GM19025 (cell line): ENCODE measurements around the gene TYRP1.

Source experiments
- ATAC-seq: cut with Tn5 transposase; IDR thresholded peaks from one replicate; pipeline ENCODE4 v1.9.1; 2021; ENCODE audit warnings: mild to moderate bottlenecking, low read depth, moderate library complexity; ENCODE audit not compliant: unreplicated experiment

TYRP1 gene

DNA sequence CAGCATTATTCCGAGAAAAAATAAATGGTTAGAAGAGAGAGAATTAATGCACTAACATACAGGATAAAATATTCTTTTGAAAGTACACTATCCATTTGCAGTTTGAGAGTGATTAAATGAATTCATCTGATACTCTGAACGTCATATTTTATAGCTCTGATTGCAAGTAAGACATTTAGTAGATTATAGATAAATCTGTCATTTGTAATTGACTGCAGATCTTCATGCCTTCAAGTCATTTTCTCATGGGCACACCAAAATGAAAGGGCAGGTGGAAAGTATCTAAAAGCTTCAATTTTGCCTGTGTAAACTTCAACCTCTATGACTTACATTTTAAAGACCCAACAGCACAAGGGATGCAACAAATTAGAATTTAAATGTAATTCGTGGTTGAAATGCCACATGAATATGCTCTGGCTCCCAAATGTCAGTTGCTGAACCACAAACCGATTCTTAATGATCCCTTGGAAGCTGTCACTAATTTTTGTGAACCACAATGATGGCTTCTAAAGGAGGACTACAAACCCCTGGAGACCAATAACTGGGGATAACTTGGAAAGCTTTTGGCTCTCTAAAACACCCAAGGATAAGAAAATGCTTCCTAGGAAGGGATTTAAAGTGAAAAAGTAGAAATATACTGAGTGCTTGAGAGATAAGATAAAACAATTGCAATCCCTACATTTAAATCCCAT lies 3.9 kb downstream of the TYRP1 start:
- no peak for ATAC-seq

GRCh38 chr9:12697719-12698118 lies 4.5 kb downstream of the TYRP1 start:
- ATAC-seq: no peak

DNA sequence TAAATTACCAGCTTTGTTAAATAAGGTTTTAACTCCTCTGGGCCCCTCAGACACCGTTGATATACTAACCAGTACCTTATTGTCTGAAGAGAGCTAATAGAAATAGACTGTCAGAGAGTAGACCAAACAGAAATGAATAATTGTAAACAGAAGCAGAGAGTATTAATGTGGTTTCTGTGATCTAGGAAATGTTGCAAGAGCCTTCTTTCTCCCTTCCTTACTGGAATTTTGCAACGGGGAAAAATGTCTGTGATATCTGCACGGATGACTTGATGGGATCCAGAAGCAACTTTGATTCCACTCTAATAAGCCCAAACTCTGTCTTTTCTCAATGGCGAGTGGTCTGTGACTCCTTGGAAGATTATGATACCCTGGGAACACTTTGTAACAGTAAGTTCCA lies 5.1 kb downstream of the TYRP1 start:
- no peak for ATAC-seq

DNA sequence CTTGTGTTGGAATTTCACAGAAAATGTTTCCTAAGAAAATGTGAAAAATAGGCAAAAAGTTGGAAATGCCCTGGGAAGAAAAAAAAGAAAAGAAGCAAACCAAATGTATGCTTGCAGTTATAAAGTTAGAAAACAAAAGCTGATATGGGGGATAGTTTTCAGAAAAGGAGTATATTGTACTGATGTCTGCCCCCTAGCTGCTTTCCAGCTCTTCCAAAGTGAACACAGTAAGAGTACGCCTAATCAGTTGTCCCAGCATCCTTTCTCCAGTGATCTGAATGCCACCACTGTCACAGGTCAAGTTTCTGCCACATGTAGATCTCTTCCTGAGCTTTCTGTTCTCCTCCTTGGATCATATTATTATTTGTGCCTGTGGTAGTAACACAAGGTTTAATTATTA lies 5.8 kb downstream of the TYRP1 start:
- no peak for ATAC-seq

DNA sequence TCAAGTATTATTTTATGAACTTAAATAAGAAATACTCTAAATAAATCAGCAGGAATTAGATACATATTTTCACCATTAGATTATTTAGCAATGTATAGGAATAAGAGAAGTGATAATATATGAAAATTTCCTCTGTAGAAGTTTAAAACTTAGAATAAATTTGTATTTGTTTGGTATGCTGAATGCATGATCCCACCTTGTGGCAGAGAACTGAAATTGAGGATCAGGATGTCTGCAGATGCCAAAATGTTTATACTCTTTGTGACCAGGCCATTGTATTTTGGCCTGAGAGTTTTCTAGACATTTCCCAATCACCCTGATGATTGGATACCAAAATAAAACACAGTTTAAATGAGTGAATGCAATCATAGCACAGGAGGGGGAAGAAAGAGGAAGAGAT lies 6.3 kb downstream of the TYRP1 start:
- no peak for ATAC-seq

DNA sequence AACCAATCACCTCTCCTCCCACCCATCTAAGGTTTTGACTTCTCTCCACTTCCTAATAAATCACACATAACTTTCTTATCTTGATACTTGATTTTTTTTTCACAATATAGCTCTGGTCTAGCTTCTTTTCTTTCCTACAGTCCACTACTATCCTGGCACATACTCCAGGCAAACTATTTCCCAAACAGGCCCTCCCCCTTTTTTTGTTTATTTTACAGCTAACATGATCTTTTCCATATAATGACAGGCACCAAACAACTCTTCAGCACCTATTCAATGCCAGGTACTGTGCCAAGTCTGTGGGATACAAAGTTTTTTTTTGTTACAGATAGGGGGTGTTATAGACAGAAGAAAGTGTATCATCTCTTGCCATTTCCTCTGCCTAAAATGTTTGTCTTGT lies 7.9 kb downstream of the TYRP1 start:
- ATAC-seq: no peak

DNA sequence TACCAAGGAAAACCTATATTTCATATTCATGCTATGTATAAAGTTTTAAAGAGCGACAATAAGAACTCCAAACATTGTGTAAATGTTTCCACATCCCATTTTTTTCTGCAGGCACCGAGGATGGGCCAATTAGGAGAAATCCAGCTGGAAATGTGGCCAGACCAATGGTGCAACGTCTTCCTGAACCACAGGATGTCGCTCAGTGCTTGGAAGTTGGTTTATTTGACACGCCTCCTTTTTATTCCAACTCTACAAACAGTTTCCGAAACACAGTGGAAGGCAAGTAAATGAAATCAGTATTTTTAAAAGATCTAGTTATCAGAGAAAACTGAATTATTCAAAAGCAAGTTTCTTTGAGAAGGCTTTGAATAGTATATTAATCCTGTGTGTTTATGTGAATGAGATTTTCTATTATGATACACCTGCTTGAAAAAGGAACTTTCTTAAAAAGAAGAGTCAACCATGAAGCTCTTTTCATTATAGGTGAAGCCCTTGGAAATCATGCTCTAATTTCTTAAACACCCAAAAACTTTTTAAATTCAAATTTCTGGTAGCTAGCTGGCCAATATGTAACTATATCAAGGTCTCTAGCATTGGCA lies 9.1 kb downstream of the TYRP1 start:
- ATAC-seq: no peak

DNA sequence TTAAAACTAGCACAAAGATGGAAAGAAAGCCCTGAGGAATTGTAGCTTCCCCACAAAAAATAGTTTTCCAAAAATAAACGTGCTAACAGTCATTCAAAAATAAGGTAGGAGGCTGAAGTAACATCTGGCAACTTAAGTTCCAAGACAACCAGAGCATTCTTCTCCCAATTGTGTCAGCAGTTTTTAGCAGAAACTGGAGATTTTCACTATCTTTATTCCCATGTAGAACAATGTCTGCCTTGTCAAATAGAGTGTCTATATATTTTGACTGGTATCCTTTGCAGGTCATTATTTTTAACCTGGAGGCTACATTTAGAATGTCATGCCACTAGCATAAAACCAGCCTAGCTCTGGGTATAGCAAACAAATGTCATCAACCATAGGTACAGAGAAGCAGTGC lies 10.8 kb downstream of the TYRP1 start:
- no peak for ATAC-seq

DNA sequence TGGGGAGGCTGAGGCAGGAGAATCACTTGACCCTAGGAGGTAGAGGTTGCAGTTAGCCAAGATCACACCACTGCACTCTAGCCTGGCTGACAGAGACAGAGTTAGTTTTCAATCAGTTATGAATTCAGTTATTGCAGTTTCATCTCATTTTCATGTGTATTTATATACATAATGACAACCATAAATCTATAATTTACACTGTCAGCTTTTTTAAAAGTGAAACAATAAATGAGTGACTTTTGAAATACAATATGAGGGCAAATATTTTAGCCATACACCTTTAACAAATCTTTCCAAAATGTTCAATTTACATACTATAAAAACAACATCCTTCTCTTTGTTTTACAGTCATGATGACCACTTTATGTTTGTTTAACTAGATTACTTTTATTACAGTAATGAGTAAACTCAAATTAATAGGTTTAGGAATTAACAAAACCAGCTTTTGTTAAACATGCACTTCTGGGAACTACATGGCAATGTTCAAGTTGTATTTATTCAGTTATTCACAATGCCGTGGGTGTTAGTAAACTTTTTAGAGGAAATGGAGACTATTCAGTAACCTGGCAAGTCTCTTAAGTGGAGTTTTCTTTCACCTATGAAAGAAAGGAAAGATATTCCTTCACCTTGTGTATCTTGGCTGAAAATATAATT lies 12.7 kb downstream of the TYRP1 start:
- no peak for ATAC-seq

GRCh38 chr9:12708562-12709298 lies 15.5 kb downstream of the TYRP1 start:
- no peak for ATAC-seq

DNA sequence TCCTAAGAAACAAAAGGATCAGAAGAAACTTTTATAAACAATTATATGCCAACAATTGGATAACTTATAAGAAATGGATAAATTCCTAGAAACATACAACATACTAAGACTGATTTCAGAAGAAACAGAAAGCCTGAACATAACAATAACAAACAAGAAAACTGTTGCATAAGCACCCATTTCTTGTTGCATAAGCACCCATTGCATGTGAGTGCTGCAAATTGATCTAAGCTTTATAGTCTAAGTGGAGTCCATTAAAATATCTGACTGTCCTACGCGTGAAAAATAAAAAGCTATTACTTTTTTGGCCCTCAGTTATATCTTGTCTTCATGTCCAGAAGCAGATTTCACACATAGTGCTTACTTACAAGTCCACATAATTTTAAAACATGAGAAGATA lies 19.3 kb downstream of the TYRP1 start:
- ATAC-seq: no peak

DNA sequence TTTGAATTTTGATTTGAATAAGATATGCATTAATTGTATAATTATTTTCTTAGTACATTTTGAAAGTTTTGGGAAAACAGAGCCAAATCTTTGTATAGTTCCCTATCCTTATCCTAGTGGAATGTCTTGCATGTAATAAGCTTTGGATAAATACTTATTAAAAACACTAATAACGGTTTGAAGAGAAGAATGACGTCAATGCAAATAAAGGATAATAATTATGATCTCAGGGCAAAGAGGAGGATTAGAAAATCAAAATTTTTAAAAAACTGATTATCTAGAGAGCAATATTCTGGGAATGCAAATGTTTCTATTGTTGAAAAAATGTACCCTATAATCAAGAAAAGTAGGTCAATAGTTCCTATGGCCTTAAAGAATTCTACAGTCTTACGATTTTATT lies 22.1 kb downstream of the TYRP1 start:
- no peak for ATAC-seq

GRCh38 chr9:12716823-12717600 lies 23.8 kb downstream of the TYRP1 start:
- ATAC-seq: no peak

- no peak for ATAC-seq
Measured at GRCh38 chr9:12717907-12718306, 24.7 kb downstream of the TYRP1 start.

DNA sequence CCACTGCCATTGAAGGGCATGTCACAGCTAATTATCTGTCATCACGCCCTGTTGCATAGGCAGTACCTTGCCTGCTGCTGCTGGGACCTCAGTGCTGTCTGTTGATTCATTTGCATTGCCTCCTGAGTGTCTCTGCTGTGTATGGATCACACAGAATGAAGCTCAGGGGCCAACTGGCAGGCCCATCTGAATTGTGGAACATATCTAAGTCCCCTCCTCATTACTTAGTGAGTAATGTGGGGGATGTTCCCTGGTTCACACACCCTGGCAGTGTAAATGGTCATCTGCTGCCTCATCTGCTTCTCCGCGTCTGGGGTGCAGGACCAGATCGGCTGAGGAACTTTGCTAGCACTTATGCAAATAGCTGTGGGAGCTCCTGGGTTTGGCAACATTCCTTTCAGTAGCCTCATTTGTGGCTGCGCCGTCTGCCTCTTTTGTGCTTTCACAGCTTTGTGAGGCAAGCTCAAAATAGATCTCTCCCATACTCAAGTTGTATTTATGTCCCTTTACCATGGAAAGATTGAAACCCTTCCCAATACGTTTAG lies 25.4 kb downstream of the TYRP1 start:
- ATAC-seq: no peak

DNA sequence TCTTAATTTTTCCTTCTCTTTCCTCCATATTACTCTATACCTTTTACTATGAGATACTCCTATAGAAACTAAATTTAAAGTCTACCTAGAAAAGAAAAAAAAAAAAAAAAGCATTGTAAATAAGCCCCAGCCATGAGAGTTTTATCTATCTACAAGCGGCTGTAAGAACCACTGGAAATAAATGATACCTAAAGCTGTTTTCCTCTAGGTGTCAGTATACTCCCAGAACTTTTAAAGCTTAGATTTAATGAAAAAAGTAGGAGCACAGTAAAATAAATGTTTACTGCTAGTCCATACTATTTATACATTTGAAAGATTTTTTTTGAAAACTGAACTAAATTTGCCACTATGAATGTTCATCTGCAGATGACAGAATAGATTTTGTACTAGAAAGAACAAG lies 26.2 kb downstream of the TYRP1 start:
- ATAC-seq: no peak

DNA sequence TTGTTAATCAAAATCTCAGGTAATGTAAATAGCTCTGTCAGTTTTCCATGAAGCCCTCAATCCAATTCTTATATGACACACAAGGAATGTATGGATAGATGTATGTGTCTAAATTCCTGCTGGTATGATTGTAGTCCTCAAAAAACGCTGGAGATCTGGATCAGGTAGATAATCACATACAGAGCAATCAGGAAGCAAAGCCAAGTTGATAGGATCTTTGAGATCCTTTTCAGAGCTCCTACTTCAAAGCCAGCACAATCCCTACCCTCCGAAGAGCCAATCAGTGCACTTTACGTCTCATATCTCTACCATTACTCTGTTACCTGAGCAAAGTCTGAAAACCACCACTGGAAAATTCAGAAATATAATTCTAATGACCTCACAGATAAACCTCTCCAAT lies 27.4 kb downstream of the TYRP1 start:
- ATAC-seq: no peak

- ATAC-seq: no peak
Measured at GRCh38 chr9:12722131-12722530, 28.9 kb downstream of the TYRP1 start.

GRCh38 chr9:12723409-12724028 lies 30.3 kb downstream of the TYRP1 start:
- no peak for ATAC-seq

DNA sequence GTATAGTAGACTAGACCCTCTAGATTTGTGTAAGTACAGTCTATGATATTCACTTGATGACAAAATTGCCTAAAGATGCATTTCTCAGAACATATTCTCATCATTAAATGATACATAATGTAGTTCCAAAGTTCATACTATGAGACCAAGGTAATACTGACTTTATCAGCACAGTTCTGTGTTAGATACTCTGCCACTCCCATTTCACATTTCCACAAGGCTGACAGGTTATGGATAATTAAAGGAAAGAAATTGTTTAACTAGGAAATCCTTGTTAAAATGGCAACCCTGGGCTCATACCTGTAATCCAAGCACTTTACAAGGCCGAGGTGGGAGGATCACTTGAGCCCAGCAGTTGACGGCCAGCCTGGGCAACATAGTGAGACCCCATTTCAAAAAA lies 33.6 kb downstream of the TYRP1 start:
- no peak for ATAC-seq
